Caco-2 (cell line): ENCODE measurements around the gene SRP72. TPM values are rescaled to one million over a fixed set of nuclear protein-coding genes. Genes with fewer than 3 reads are reported as not detected.

Source experiments
- Bru-seq: library from RNA; stranded (reverse); fragments of 400-500 nt; gene quantifications from one replicate; lab custom pipeline; 2021; lab: Mats Ljungman, UMichigan
- BruChase-seq, 2 experiments: library from RNA; stranded (reverse); fragments of 400-500 nt; gene quantifications; one replicate each; lab custom pipeline; 2021; lab: Mats Ljungman, UMichigan
- BruUV-seq: library from RNA; stranded (reverse); fragments of 400-500 nt; replicated peaks from 2 replicates; lab custom pipeline; 2021; lab: Mats Ljungman, UMichigan
- CTCF ChIA-PET: fragments of 300-600 bp; sonication (Branson Sonifier 250); formaldehyde crosslinking; loops from one replicate; lab custom pipeline; 2022; ENCODE audit warnings: antibody characterized with exemption; lab: Charles Lee
- POLR2A ChIA-PET: fragments of 300-600 bp; sonication (Branson Sonifier 250); formaldehyde crosslinking; loops from one replicate; lab custom pipeline; 2022; ENCODE audit warnings: antibody characterized with exemption; lab: Charles Lee
- DNase-seq, 2 experiments: peaks; one replicate each; pipeline versions ENCODE4 v3.0.0 to v3.0.0-alpha.2; 2020 to 2022
- H3K27me3 ChIP-seq: replicated peaks from 2 replicates; pipeline ENCODE4 v1.6.0; 2011; ENCODE audit warnings: low read length; ENCODE audit not compliant: control insufficient read depth, insufficient read depth
- H3K36me3 ChIP-seq: 2 replicates; pipeline ENCODE4 v1.5.1; 2011; ENCODE audit warnings: low read length; ENCODE audit not compliant: control insufficient read depth, insufficient read depth
- H3K4me1 ChIP-seq: fragments of 250-450 bp; sonication (Bioruptor Pico); 2 replicates; pipeline ENCODE4 v1.5.1; 2020; ENCODE audit warnings: mild to moderate bottlenecking
- H3K4me3 ChIP-seq: 2 replicates; pipeline ENCODE4 v1.5.1; 2011; ENCODE audit warnings: low read depth, mild to moderate bottlenecking, control low read depth, low read length
- H3K9me3 ChIP-seq: fragments of 250-450 bp; sonication (Bioruptor Pico); 2 replicates; pipeline ENCODE4 v1.5.1; 2020; ENCODE audit warnings: mild to moderate bottlenecking, moderate library complexity
- H3K27ac Mint-ChIP-seq: one replicate; pipeline ENCODE4 v1.8.0; 2022; ENCODE audit warnings: mixed read lengths; ENCODE audit not compliant: unreplicated experiment
- H3K27me3 Mint-ChIP-seq: one replicate; pipeline ENCODE4 v1.8.0; 2022; ENCODE audit warnings: mixed read lengths; ENCODE audit not compliant: insufficient read depth, unreplicated experiment
- H3K36me3 Mint-ChIP-seq: one replicate; pipeline ENCODE4 v1.8.0; 2022; ENCODE audit warnings: mild to moderate bottlenecking, mixed read lengths; ENCODE audit not compliant: insufficient read depth, unreplicated experiment
- H3K4me1 Mint-ChIP-seq: one replicate; pipeline ENCODE4 v1.8.0; 2022; ENCODE audit warnings: low read depth, mixed read lengths; ENCODE audit not compliant: unreplicated experiment
- H3K4me3 Mint-ChIP-seq: one replicate; pipeline ENCODE4 v1.8.0; 2022; ENCODE audit warnings: mild to moderate bottlenecking, moderate library complexity, mixed read lengths; ENCODE audit not compliant: unreplicated experiment
- H3K9me3 Mint-ChIP-seq: one replicate; pipeline ENCODE4 v1.8.0; 2022; ENCODE audit warnings: mixed read lengths; ENCODE audit not compliant: unreplicated experiment
- CTCF ChIP-seq, 2 experiments: fragments of 200-600 bp in 1 of 2; IDR thresholded peaks; 1 replicate in 1 of 2; 2 replicates in 1 of 2; pipeline versions ENCODE4 v1.5.1 to v1.8.0; 2011 to 2022; ENCODE audit warnings: antibody characterized with exemption in 1 of 2, control low read depth in 1 of 2, inconsistent platforms in 1 of 2, low read depth in 1 of 2, low read length in 1 of 2, mild to moderate bottlenecking in 1 of 2, moderate library complexity in 1 of 2; ENCODE audit not compliant: insufficient read depth in 1 of 2, severe bottlenecking in 1 of 2, unreplicated experiment in 1 of 2
- intact Hi-C: fragments of 100-400 bp; cut with micrococcal nuclease; formaldehyde crosslinking; loops from one replicate; pipeline ENCODE4 v1.10.0; 2022; ENCODE audit not compliant: unreplicated experiment
- long read RNA-seq: library from polyadenylated mRNA; stranded (forward); transcript quantifications from one replicate; pipeline ENCODE4 v2.0.0, GENCODE V29; 2022
- total RNA-seq: library from RNA; stranded (reverse); gene quantifications from 2 replicates; pipeline ENCODE4 v1.2.3, GENCODE V29; 2022

The SRP72 gene
- 116 and 126 TPM in 2 replicates for total RNA-seq
- Bru-seq, nascent RNA, result percentile 89 among the genes with signal in this experiment
- BruChase-seq, experiment 1, labeled RNA remaining after a 2-hour chase, result percentile 90 among the genes with signal in this experiment
- percentile 95 among the genes with signal in this experiment for BruChase-seq, experiment 2, labeled RNA remaining after a 6-hour chase
- long read RNA-seq, full-length matches to known transcripts, result 53 of 65 reads
- long read RNA-seq, partial matches to known transcripts, result 6 of 65 reads
- long read RNA-seq, other reads (novel, unspliced or antisense), result 6 of 65 reads

- peak; percentile 92 for DNase-seq
- Histone ChIP-seq H3K9me3 (no peaks in the 10 kb centered on the region), H3K4me3 (peak within 1 kb of the TSS; percentile 76), H3K36me3 (no peaks in the 10 kb centered on the region), H3K4me1 (peaks cover 20% of the 10 kb centered on the region), H3K27me3 (no peaks in the 10 kb centered on the region)
- TF ChIP-seq CTCF (IDR thresholded peaks at IDR 0.05; ENCODE audit: insufficient read depth in 1 of 2, low read depth in 1 of 2, low read length in 1 of 2, severe bottlenecking in 1 of 2, unreplicated experiment in 1 of 2), result no peak
- Mint-ChIP-seq H3K4me1 (peaks cover 6% of the 10 kb centered on the region), H3K9me3 (no peaks in the 10 kb centered on the region), H3K4me3 (peak within 1 kb of the TSS; percentile 99), H3K27me3 (no peaks in the 10 kb centered on the region), H3K27ac (peak within 1 kb of the TSS; percentile 99), H3K36me3 (peaks cover 64% of the 10 kb centered on the region)
- BruUV-seq, result no TSS peak
- ChIA-PET CTCF (interaction anchor here (0.7 kb wide), 1 partner anchor 52 kb away, joined by 3 read pairs; no protein-coding TSS in a partner anchor), POLR2A (interaction anchor here (0.6 to 1.1 kb wide), 3 partner anchors 31 to 81 kb away, joined by 3 to 12 read pairs (median 3); partner anchors contain the start of genes PAICS and PPAT)
- intact Hi-C loops, result loop anchor here (2.0 kb wide), 1 partner anchor 33 kb away; the partner anchor contains the start of gene PPAT
Observed at GRCh38 chr4:56467284-56468096, at the start of gene SRP72. SRP72 (plus strand) TSS chr4:56467617; CDS start chr4:56467636, 19 bp downstream.

- intact Hi-C loops, result no loop called here
- ChIA-PET CTCF (interaction anchor here (1.4 kb wide), 1 partner anchor 12 kb away, joined by 5 read pairs; the partner anchor contains the start of genes PAICS and PPAT), POLR2A (no interaction called here)
- no peak for DNase-seq
- Histone ChIP-seq H3K27me3 (no peaks in the 10 kb centered on the region), H3K36me3 (no peaks in the 10 kb centered on the region), H3K4me3 (no peak overlapping the region), H3K4me1 (no peaks in the 10 kb centered on the region), H3K9me3 (no peaks in the 10 kb centered on the region)
- TF ChIP-seq CTCF (IDR thresholded peaks at IDR 0.05; ENCODE audit: insufficient read depth in 1 of 2, low read depth in 1 of 2, low read length in 1 of 2, severe bottlenecking in 1 of 2, unreplicated experiment in 1 of 2), result no peak
- Mint-ChIP-seq H3K9me3 (peaks cover 8% of the 10 kb centered on the region), H3K4me3 (no peak overlapping the region), H3K4me1 (no peaks in the 10 kb centered on the region), H3K27me3 (no peaks in the 10 kb centered on the region), H3K36me3 (peaks cover 18% of the 10 kb centered on the region), H3K27ac (no peak overlapping the region)
- no TSS peak for BruUV-seq
Observed at GRCh38 chr4:56424176-56424575, 43.2 kb upstream of the SRP72 start.
